D721Med (cell line): Measurements from ENCODE around the gene CREB3.
A peak's percentile ranks its signal among the peaks of the same experiment; 100 is the strongest.

Experiments used
- DNase-seq: peaks from one replicate; pipeline ENCODE4 v3.0.0; 2011; ENCODE audit warnings: low spot score; ENCODE audit not compliant: insufficient read length
- FAIRE-seq: peaks from 2 replicates; lab custom pipeline; 2011; peaks lifted over from hg19 to GRCh38; lab: Jason Lieb, UNC
- TF ChIP-seq, protein P1 (sequence below): IDR thresholded peaks from 2 replicates; pipeline ENCODE4 v1.5.1; 2012; ENCODE audit warnings: mild to moderate bottlenecking, control low read depth; ENCODE audit not compliant: insufficient read depth; ENCODE audit errors: missing control alignments

Gene CREB3

DNA sequence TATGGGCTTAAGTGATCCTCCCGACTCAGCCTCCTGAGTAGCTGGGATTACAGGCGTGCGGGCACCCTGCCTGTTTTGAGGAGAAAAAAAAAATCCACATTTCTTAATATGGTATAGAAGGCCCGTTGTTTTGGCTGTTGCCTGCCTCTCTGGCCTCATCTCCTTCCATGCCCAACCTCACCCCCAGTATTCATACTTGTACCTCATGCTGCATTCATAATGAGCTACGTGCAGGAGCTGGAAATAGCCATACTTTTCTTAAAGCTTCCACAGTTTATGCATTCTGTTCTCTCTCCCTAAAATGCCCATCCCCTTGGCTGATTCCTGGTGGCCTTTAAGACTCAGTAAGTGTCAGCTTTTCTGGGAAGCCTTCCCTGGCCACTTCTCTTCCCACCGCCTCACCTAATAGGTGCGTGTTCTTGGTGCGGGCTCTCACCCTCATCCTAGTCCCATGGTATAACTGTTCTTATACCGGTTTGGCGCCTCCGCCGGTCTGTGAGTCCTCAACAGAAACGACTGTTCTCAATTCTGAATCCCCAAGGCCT is 40.6 kb upstream of the CREB3 start:
- TF ChIP-seq, protein P1, sequence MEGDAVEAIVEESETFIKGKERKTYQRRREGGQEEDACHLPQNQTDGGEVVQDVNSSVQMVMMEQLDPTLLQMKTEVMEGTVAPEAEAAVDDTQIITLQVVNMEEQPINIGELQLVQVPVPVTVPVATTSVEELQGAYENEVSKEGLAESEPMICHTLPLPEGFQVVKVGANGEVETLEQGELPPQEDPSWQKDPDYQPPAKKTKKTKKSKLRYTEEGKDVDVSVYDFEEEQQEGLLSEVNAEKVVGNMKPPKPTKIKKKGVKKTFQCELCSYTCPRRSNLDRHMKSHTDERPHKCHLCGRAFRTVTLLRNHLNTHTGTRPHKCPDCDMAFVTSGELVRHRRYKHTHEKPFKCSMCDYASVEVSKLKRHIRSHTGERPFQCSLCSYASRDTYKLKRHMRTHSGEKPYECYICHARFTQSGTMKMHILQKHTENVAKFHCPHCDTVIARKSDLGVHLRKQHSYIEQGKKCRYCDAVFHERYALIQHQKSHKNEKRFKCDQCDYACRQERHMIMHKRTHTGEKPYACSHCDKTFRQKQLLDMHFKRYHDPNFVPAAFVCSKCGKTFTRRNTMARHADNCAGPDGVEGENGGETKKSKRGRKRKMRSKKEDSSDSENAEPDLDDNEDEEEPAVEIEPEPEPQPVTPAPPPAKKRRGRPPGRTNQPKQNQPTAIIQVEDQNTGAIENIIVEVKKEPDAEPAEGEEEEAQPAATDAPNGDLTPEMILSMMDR, result no peak
- no peak for DNase-seq
- no peak for FAIRE-seq

DNA sequence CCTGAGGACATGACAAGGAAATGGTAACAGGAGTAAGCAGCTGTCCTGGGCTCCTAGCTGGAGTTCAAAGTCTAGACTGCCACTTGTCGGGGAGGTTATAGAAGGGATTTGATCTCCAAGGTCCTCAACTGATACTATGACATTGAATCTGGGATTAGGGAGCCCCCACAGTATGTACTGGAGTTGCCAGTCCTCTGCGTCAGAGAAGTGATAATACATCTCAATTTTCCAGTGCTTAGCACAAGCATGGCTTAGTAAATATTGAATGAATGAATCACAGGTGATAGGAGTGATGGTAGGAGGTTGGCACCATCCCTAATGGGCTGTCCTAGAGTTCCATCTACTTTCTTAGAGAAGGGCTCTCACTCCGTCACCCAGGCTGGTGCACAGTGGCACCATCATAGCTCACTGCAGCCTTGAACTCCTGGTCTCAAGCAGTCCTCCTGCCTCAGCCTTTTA is 36.5 kb upstream of the CREB3 start:
- DNase-seq, result no peak

DNA sequence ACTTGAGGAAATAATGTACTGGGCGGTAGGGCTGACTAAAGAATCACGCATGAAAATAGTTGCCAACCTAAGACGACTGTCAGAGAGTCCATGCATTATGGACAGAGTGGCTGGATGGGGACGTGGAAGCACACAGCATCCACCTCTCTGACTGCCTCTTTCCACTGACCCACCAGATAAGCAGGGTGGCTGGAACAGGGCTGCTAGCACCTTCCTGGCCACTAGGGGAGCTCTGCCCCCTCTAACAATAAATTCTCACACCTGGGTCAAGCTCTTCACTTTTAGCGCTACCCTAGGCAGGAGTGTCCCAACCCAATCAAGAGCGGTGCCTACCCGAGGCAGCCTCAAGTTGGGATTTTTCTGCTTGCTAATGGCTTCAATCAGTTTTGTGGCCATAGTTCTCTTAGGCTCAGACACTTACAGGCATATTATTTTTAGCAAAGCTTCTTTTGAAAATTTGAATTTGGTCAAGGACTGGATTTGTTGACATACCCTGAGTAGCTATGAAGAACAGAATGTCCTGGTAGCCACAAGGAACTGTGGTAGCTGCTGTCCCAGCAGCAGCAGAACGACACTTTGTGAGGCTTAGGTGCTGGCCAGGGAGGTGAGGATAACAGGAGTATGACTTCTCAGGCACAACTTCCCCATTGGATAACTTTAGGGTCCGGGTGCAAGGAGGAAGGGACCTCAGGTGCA is 35.8 kb upstream of the CREB3 start:
- FAIRE-seq, result no peak
- TF ChIP-seq, protein P1, result peak; percentile 78
- DNase-seq, result peak; percentile 60

More for the DNA sequence above, 36.5 kb upstream of the CREB3 start:
- FAIRE-seq, result no peak
- TF ChIP-seq, protein P1, result no peak

DNA sequence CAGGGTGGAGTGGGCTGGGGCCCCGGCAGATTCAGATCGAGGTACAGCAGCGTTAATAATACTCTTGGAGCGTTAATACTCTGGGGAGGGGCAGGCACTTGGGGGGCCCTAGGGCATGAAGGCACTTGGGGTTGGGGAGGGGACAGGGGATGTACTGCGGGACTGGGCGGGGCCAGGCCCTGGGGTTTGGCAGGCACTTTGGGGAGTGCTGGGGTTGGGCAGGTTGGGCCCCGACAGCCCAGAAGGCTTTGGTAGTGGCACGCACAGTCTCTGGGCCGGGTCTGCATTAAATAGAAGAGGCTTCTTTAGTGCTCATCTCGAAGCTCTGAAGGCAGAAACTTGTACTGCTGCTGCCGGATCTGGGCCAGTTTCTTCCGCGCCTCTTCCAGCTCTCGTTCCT is 35.0 kb upstream of the CREB3 start:
- TF ChIP-seq, protein P1, result no peak
- FAIRE-seq (no peak), DNase-seq (no peak)

DNA sequence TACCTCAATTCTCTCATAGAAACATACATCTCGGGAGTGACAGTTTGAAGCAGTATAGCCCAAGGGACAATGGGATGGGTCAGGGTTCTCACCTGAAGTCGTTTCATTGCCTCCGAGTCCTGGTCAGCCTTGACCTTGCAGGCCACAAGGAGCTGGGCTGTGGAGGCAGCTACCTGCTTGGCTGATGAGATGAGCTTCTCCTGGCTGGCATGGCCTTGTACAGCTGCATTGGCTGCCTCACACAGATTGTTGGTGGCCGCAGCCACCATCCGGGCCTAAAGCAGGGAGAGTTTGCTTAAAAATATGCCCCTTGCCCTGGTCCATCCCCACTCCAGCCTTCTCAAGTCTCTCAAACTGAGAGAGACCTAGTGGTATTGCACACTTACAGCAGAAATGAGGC is 34.2 kb upstream of the CREB3 start:
- FAIRE-seq (no peak), DNase-seq (no peak)
- TF ChIP-seq, protein P1, result no peak

DNA sequence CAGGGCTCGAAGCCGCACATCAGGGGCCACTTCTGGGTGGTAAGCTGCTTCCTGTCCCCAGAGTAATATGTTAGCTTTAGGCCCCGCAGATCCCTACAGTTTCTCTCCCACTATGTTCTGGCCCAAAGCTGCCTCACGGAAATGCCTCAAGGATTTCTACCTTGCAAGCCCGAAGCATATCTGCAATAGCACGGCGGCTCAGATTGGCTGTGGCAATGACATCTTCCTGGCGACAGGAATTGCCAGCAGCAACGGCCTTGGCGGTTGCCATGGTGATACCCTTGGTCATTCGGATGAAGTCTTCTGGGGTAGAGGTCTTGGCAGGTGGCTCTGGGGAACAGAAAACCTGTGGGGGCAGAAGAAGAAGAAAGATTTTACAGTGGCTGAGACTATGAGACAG is 32.4 kb upstream of the CREB3 start:
- TF ChIP-seq, protein P1, result no peak
- FAIRE-seq (no peak), DNase-seq (no peak)

DNA sequence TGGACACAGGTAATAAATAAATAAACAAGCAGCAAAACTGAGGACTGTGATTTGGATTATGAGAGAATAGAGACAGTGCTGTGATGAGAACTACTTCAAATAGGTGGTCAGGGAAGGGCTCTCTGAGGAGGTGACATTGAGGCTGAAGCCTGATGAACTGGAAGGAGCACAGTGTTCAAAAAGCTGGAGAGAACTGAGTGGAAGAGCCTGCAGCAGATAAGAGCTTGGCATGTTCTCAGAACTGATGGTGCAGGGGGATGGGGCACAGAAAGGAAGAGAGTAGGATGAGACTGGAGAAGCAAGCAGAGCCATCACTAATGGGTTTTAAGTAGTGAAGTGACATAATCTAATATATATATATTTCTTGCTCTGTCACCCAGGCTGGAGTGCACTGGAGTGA is 31.5 kb upstream of the CREB3 start:
- no peak for FAIRE-seq

More for the DNA sequence above, 31.5 kb upstream of the CREB3 start:
- no peak for DNase-seq
- TF ChIP-seq, protein P1, result no peak
